NCI-H2227 (cell line): Measurements from ENCODE around the gene RNF150.
A peak's percentile ranks its signal among the peaks of the same experiment; 100 is the strongest.

Experiments
- DNase-seq: peaks from one replicate; lab custom pipeline; 2025; ENCODE audit not compliant: unreplicated experiment; lab: John Stamatoyannopoulos, UW

The RNF150 gene

DNA sequence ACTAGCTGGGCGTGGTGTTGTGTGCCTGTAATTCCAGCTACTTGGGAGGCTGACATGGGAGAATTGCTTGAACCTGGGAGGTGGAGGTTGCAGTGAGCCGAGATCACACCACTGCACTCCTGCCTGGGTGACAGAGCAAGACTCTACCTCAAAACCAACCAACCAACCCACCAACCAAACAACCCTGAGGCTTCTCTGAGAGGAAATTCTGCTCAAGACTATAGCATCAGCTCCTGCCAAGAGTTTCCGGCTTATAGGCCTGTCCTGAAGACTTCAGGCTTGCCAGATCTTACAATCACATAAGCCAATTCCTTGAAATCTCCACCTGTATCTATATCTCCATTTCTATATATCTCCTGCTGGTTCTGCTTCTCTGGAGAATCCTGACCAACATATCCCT is 203.3 kb downstream of the RNF150 start:
- no peak for DNase-seq

DNA sequence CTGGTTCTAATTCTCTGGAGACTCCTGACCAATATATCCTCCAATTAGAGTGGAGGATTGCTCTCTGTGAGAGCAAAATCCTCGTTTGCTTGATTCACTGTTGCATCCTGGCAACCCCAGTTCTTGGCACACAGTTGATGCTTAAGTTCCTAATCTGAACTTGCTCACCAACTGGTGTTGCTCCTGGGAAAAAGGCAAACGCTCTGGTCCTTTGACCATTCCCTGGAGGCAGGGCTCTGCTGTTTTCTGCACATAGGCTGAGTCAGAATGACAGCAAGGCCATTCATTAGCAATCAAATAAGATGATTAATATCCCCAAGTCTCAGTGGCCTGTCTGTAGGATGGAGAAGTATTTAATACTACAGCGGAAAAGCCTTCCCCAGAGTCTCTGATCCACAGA is 204.4 kb downstream of the RNF150 start:
- no peak for DNase-seq

DNA sequence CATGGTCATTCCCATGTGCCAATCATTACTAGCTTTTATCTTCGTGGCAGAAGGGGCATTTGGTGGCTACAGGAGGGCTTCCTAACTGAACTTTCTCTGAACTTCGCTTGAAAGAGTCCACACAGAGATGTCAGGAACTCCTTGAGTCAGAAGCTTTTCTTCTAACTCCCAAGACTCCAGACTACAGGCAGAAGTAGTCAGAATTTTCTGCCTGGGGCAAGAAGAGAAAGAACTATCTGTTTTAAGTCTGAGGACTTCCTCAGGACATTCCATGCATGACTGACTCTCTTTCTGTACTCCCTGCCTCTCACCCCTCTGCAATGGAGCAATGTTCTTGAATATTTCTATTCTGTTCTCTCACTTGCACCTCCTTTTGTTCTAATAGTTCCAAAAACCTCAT is 206.6 kb downstream of the RNF150 start:
- DNase-seq: no peak

DNA sequence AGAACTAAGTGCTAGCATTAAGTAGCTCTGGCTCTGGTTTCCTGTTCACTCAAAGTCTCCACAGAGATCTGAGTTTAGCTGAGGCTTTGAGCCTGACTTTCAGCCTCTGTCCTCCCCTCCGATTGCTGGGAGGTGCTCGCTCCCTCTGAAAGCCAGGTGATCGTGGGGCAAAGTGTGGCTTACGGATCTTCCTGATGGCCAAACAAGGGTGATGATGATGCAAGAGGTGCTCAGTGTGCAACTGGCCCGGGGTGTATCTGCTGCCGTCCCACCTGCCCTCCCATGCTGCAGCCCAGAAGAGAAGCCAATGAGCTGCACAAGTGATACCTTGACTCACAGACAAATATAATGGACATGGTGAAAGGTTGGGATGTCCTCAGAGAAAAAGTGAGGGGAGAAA is 207.9 kb downstream of the RNF150 start:
- no peak for DNase-seq

DNA sequence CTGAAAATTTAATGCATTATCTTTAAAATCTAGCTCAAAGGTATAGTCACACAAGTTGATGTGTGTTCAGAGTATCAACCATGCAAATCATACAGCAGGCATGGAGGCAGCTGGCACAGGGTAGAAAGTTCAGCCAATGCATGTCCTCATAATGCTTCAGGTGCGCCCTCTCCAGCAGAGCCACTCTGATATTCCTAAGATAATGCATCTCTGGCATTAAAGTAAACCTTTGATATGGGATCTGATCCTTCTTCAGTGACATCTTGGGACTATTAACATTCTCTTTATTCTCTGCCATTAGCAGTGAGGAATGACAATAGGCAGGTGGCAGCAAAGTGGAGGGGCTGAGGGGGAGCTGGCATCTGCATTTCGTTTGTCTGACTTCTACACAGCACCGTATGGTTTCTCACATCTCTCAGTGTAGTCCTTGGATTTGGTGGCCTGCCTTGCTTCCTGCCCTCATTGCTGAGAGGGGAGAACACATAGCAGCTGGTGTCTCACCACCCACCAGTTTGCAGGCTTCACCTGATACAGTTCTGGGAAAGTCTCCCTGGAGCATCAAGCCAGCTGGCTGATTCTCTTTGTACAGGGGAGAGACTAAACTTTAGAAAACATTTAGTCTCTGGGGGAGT is 208.4 kb downstream of the RNF150 start:
- DNase-seq: no peak

DNA sequence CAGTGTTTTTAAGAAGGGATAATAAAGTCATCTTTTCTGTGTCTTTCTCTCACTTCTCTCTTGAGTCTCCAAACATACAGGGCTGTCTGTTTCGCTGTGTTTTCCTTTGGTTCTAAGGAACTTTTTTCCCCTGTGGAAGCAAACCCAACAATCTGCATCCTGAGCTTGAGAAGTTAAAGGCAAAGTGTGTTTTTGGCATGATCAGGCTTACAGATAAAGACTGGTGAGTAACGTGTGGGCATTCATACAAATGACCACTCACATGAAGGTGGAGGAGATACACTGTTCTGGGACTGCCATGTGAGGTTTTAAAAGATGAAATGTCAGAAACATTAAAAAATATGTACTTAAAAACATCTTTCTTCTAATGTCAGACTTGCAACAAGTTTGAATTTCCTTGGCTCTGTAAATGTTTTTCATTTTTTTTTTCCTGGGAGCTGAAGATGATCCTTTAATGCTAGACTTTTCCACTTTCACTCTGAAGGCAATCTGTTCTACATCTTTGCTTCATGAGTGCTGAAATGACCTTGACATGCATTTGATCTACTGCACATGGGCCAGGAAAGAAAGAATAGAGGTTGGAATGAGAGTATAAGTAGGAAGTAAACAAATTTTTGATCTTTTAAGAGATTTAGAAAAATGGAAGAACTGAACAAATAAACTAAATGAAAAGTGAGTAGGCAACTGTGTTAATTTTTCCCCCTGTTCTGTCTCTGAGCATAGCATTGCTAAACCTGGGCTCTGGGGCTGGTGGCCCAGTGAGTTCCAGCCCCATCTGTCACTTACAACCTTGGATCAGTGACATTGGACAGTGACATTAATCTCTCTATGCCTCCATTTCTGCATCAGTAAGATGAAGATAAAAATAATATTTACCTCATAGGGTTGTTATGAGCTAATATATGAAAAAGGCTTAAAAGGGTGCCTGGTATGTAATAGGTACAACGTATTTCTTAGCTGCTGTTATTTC is 226.0 kb downstream of the RNF150 start:
- DNase-seq: no peak

DNA sequence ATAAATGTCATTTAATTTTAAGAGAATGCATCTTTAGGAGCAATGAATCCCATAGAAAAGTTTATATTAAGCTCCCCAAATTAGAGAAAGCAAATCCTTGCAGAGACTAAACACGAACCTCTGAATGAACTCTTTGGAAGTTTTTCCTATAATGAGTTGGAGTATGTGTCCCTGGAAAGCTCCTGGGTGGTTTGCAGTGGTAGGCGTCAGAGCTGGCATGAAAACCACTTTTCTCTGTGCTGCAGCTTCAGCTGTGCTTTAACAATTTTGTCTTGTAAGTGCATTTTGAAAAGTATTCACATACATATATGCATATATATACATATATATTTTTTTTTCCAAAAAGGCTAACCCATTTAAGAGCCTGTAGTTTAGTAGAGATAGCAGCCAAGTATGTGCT is 228.4 kb downstream of the RNF150 start:
- DNase-seq: no peak

DNA sequence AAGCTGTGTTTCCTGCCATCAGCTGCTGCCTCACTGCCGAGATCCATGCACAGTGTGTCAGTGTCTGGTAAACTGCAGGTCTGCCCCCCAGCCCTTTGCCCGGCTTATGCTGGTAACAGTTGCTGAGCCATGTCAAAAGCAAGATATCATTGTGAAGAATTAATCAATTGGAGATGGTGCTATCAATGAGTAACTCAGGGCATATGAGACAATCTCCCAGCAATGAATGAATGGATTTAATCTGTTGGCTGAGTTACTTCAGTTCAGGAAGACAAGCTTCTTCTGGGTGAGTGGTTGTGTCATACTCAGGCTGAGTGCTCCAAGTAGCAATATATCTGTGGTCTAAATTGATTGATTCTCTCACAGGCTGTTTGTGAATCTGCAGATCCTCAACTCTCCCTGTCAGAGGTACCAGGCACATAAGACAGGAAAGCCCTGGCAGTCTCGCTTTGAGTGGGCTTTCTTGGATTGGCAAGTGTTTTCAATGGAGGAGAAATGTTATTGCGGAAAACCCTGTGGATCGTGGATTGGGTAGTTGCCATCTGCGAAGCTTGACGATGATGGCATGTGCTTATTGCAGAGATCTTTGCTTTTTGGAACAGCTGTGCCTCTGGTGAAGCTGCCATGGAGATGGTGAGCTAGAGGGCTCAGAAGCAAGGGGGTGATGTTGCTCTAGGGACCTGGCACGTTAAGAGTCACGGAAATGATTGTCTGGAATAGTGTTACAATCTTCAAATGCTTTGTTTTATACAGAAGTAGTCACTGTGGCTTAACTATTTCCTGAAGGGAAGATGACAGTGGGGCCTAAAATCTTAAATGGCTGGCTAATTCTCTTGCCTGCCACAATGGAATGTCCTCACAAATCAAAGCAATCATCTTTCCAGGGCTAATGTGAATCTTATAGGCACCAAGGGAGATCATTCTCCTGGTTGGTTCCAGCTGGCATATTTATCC is 229.5 kb downstream of the RNF150 start:
- no peak for DNase-seq

DNA sequence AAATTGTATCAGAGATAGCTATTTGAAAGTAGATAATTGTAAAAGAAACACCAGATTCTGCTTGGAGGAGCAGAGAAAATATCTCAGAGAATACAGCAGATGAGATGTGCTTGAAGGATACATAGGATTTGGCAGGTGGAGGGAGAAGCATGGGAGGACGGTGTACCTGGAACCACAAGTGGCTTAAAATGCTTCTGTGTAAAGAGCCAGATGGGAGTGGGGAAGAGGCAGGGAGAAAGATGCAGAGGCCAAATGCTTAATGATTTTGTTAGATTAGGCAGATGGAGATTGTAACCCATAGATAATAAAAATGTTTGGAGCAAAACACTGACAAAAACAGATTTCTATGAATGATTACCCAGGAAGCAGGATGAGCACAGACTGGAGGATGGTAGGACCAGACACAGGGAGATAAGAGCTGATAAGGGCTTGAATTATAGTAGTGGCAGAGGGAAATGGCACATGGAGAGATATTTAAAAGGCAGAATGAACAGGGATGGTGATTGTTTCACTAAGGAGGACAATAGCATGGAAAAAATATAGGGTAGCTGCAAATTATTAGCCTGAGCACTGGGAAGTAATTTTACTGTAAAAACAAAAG is 231.4 kb downstream of the RNF150 start:
- no peak for DNase-seq

DNA sequence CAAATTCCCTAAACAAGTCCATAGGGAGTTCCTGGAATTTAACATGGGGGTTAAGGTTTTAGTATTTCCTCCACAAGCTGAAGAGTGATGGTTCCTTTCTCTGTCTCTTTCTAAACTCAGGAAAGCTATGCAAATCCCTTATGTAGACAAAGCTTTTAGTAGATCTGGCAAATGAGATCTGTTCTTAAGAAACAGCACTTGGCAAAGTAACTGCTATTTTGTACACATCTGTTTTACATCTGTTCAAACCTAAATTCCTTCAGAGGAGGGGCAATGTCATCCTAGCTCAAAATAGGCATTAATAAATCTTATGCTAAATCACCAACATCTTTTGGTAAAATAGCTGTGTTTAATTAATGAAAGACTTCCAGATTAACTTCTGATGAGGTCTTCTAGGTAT is 239.3 kb downstream of the RNF150 start:
- DNase-seq: no peak

DNA sequence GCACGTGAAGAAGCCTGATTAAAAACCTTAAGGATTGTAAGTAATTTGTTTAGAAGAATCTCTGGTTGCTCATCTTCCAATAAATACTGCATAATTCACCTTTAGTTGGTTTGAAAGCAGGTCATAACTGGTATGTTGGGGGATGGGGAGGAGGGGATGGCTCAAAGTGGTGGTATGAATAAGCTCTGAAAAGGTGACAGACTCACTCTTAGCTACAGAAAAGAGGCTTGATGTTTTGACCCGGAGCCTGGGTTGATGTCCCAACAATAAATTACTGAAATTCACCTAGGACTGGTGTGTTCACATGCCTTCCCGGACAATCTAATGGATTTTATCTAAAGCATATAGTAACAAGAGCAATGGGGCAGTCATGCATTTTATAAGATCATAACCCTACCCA is 245.2 kb downstream of the RNF150 start:
- no peak for DNase-seq

DNA sequence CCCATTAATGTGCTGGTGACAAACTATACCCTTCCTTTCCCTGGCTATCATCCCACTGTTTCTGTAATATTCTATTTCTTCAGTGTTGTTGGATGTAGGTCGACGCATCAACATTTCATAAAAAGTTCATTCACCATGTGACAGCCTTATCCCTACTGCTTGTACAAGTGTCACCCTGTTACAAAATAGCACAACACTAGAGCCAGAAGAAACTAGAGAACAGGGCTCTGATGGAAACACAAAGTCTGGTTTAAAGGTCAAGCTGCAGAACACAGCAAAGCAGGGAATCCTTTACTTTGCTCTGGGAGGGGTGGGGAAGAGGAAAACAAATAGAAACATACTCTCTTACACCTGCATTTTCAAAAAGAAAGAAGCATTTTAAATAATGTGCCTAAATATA is 245.8 kb downstream of the RNF150 start:
- DNase-seq: no peak

DNA sequence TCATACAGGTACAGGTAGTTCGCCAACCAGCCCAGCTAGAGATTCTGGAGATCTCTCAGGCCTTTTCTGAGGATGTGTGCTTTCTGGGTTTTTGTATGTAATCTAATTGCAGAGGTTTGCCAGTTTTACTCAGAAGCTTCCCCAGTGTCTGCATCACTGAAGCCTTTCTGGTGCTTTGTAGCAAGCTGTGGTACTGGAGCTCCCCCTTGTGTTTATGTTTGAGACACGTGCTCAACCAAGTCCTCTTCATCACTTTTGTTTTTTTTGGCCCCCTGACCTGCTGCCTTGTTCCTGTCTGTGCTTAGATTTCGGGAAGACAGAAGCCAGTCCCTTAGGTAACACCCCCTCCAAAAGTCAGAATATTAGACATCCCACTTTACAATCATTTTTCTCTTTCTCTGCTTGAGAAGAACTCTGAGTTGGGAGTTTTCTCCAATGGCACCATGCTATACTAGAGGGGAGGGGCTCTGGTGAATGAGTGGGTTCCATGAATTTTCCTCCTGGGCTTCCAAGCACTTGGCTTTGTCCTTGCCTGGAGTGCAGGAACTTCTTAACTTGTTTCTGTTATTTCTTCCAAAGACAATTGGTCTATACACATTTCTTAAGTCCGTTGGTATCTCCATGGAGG is 248.7 kb downstream of the RNF150 start:
- peak; percentile 62 for DNase-seq

DNA sequence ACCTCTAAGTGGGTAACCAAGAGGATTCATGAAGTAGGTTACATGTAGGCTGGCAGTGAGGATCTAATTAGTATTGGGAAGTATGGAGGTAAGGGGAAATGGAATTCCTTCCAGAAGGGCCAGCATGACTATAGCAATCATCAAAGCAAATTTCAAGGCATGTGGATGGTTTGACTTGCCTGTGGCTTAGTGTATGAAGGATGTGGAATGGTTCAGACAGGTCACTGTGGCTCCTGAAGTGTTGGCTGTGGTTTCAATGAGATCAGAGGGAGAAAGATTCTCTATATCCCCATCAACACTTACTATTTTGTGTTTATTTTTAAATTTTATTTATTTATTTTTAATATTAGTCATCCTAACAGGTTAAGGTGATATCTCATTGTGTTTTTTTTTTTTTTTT is 255.5 kb downstream of the RNF150 start:
- no peak for DNase-seq

DNA sequence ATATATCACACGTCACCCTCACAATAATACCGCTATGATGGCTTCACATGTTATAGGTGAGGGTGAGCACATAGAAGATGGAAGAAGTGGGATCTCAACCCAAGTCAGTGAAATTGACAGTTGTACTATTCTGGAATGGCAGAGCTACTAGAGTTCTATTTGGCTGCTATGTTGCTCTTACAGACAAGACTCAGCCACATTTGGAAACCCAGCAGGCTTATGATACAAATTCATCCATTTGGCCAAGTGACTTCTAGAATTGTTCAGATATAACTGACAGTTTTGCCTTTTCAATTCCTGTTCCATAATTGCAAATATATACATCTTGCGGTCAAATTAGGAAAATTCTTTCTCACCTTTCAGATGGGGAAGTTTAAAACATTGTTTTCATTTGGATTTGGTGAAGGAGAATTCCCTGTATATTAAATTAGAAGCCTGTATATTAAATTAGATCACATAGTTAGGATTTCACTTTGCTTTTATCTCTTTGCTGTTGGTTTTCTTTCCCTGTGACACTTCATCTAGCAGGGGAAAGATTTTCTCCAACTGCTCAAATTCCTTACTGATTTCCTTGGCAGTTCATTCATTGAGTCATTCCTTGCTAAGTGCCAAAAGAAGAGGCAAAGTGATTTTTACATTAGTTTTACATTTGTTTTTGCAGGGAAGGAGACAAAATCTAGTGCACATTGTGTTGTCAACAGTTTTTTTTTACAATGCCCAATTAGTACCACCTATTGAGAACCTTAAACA is 256.5 kb downstream of the RNF150 start:
- DNase-seq: no peak

DNA sequence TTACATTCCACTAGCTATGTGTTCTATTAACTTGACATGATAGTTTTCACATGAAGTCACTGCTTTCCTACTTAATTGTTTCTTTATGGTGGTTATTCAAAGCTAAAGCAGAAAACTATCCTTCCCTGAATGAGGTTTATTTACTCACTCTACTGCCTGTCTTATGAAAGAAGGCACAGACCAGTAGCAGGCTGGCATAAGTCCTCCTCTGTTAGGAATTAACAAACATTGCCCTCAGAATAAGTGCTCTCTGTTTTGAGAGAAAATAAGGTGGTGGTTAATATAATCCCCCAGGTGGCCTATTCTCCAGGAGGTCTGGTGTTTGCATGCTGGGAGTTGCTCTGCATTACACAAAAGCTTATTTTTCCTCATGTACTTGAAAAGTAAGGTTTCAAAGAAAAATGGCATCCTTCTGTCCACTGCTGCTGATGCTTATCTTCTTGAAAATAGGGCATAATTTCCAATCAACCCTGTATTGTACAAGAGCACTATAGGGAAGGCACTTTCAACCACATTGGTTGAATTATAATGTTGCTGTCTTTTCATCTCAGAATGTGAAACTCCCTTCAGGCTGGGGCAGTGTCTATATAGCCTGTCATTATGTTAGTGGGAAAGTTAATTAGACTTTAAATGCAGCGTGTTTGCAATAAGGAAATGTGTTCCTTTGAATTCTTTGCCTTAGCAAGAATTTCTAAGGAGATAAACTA is 257.4 kb downstream of the RNF150 start:
- peak; percentile 74 for DNase-seq

DNA sequence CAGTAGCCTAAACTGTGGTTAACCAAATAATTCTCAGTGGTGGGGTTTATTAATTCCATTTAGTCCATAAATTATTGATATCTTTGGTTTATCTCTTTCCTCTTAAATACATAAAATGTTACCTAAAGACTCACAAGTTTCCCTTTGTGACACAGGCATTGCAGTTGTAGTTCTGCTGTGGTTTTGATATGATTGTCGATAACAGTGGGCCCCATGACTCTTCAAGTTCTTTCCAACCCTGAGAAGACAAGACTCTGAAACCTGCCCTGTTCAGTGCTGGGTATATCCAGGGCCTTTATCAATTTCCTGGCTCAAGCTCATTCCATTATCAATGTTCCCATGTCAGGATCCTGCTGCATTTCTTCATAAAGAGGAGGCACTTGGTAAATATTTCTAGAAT is 259.2 kb downstream of the RNF150 start:
- no peak for DNase-seq

DNA sequence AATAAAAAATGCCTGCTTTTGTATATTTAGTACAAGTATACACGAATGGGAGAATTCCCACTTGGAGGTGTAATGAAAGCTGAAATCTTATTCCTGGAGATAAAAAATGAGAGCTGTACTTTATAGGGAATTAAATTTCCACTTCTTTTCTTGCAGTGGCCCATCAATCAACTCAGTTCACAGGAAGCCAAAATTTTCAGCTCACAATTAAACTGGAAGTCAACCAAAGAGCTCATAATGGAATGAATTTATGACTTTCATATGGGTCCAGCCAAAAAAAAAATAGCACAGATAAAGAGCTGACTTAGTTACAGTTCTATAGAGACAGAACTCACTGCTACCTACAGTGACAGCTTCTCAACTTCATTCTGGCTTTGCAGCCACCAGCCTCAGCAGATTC is 261.9 kb downstream of the RNF150 start:
- no peak for DNase-seq

DNA sequence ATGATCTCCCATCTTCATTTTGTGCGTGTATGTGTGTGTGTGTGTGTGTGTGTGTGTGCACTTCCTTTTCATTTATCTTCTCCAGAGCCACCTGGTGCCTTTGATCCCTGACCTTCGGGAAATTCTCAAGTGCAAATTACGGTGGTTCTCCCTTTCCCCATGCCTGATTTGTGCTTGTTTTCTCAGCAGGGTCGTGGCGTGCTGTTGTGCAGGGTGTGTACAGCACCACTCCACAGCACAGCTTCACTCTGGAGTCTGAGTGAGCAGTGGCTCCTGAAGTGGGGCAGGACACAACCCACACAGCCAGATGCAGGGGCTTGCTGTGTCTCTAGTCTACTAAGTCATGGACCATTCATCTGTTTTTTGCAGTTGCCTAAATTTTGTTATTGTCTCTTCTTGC is 262.8 kb downstream of the RNF150 start:
- DNase-seq: peak; percentile 81
